ENCODE measurements around the gene IL2RA. TPM values are rescaled to one million over a fixed set of nuclear protein-coding genes. Genes with fewer than 3 reads are reported as not detected.
"Not testable (repeated sequence)": the region's sequence is repeated elsewhere in the genome, so short reads cannot be mapped to it uniquely, and the experiment has no call there.

Gene IL2RA
- total RNA-seq, 2 donors from 2014 or later: 1.7 to 2.4 TPM

DNA sequence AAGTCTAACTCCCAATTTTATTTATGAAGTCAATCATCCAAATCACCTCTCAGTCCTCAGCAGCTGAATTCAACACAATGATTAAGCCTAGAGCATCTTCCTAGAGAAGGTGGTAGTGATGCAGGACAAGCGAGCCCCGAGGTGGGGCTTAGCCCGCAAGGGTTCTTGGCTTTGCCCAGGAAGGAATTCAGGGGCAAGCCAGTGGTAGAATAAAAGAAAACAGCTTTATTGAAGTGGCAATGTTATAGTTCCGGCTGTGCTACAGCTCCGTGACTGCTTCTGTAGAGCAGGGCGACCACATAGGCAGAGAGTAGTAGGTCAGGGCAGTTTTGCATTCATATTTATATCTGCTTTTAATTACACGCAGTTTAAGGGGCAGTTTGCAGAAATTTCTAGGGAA, 18.1 kb downstream of the IL2RA start:
- Histone ChIP-seq H3K4me1 (no peaks in the 10 kb centered on the region), H3K9me3 (no peaks in the 10 kb centered on the region), H3K4me3 (no peak overlapping the region), H3K9ac (ENCODE audit: low read depth in 2 of 2, low read length in 2 of 2) (no peak overlapping the region), H3K27ac (no peak overlapping the region), H3K27me3 (no peaks in the 10 kb centered on the region), H3K36me3 (no peaks in the 10 kb centered on the region)
- no peak for DNase-seq
- intact Hi-C loops (cut with DNase I): no loop called here
- TF ChIP-seq, protein P1, sequence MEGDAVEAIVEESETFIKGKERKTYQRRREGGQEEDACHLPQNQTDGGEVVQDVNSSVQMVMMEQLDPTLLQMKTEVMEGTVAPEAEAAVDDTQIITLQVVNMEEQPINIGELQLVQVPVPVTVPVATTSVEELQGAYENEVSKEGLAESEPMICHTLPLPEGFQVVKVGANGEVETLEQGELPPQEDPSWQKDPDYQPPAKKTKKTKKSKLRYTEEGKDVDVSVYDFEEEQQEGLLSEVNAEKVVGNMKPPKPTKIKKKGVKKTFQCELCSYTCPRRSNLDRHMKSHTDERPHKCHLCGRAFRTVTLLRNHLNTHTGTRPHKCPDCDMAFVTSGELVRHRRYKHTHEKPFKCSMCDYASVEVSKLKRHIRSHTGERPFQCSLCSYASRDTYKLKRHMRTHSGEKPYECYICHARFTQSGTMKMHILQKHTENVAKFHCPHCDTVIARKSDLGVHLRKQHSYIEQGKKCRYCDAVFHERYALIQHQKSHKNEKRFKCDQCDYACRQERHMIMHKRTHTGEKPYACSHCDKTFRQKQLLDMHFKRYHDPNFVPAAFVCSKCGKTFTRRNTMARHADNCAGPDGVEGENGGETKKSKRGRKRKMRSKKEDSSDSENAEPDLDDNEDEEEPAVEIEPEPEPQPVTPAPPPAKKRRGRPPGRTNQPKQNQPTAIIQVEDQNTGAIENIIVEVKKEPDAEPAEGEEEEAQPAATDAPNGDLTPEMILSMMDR (IDR thresholded peaks at IDR 0.05): no peak

DNA sequence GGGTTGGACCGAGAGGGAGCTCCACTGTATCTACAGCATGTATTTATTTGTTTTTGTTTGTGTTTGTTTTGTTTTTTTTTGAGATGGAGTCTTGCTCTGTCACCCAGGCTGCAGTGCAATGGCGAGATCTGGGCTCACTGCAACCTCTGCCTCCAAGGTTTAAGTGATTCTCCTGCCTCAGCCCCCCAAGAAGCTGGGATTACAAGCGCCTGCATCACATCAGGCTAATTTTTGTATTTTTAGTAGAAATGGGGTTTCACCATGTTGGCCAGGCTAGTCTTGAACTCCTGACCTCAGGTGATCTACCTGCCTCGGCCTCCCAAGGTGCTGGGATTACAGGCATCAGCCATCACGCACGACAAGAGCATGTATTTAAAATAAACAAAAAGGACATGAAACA, 18.8 kb downstream of the IL2RA start:
- H3K27ac ChIP-seq; DNase-seq; H3K9me3 ChIP-seq; H3K4me1 ChIP-seq; H3K27me3 ChIP-seq; H3K36me3 ChIP-seq; H3K9ac ChIP-seq (ENCODE audit: low read depth in 2 of 2, low read length in 2 of 2); H3K4me3 ChIP-seq; intact Hi-C loops (cut with DNase I): not testable (repeated sequence)

DNA sequence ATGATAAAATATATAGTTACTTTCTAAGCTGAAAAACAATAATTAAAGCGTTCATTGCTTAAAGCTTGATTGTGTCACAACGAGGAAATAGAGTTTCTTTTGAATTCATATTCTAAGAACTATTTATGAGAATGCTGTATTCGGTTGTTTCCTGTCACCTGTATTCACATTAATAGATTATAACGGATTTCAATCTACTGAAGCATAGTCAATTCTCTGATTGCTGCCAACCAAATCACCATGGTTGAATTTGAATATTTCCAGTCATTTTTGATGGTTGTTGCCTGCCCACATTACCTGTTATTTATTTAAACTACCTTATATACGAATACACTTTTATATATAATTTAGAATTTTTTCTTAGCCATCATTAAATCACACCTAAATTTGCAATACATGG, 22.0 kb downstream of the IL2RA start:
- no peak overlapping the region for H3K9ac ChIP-seq (ENCODE audit: low read depth in 2 of 2, low read length in 2 of 2)

DNA sequence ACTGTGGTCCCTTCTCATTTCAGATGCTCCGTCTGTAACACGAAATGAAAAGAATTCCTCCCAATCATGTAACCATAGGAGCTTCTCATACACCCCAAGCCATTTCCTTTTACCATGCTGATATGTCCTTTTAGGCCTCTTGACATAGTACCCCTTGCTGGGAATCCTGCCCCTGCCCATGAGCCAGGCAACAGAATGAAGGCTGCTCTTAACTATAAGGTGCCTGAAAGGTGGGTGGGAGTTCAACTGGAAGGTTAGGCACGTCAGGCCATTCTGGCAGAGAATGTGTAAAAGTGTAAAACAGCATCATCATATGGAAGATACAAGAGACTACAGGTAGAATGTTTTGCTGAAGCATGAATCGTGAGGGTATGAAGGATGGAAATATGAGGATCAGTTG, 22.5 kb downstream of the IL2RA start:
- no peaks in the 10 kb centered on the region for H3K9me3 ChIP-seq
- no peaks in the 10 kb centered on the region for H3K4me1 ChIP-seq
- H3K27me3 ChIP-seq: no peaks in the 10 kb centered on the region
- peak; percentile 9 for DNase-seq
- no peak overlapping the region for H3K27ac ChIP-seq
- H3K4me3 ChIP-seq: no peak overlapping the region
- intact Hi-C loops (cut with DNase I): no loop called here
- H3K36me3 ChIP-seq: no peaks in the 10 kb centered on the region
- TF ChIP-seq, protein P1 (IDR thresholded peaks at IDR 0.05): no peak
- H3K9ac ChIP-seq (ENCODE audit: low read depth in 2 of 2, low read length in 2 of 2): no peak overlapping the region

More for the DNA sequence above, 22.0 kb downstream of the IL2RA start:
- Histone ChIP-seq H3K27ac (no peak overlapping the region), H3K4me3 (no peak overlapping the region), H3K36me3 (no peaks in the 10 kb centered on the region), H3K9me3 (no peaks in the 10 kb centered on the region), H3K27me3 (no peaks in the 10 kb centered on the region), H3K4me1 (no peaks in the 10 kb centered on the region)
- intact Hi-C loops (cut with DNase I): no loop called here
- TF ChIP-seq, protein P1 (IDR thresholded peaks at IDR 0.05): no peak
- DNase-seq: no peak

DNA sequence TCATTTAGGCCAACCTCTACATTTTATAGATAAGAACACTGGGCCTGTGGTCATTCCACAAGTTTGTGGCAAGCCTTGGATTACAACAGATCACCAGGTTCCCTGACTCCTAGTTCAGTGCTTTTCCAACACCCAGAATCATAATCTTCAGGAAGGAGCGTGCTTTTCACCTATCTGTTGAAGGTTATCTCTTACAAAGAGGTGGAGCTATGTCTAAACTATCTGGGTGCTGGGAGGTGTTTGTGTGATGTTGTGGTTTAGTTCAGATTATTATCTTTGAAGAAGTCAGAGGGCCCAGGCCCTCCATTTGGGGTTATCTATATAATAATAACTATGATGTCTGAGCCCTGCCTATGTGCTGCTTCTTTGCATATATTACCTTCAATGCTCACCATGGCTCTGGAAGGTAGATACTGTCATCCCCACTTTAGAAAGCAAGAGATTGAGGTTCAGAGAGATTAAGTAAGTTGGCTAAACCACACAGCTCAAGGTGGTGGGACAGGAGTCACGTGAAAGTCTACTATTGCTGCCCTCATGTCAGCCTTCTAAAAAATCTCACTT, 24.0 kb downstream of the IL2RA start:
- Histone ChIP-seq H3K4me1 (no peaks in the 10 kb centered on the region), H3K27ac (no peak overlapping the region), H3K36me3 (no peaks in the 10 kb centered on the region), H3K9ac (ENCODE audit: low read depth in 2 of 2, low read length in 2 of 2) (no peak overlapping the region), H3K9me3 (no peaks in the 10 kb centered on the region), H3K27me3 (no peaks in the 10 kb centered on the region), H3K4me3 (no peak overlapping the region)
- peak; percentile 14 for DNase-seq
- intact Hi-C loops (cut with DNase I): no loop called here
- TF ChIP-seq, protein P1 (IDR thresholded peaks at IDR 0.05): no peak

DNA sequence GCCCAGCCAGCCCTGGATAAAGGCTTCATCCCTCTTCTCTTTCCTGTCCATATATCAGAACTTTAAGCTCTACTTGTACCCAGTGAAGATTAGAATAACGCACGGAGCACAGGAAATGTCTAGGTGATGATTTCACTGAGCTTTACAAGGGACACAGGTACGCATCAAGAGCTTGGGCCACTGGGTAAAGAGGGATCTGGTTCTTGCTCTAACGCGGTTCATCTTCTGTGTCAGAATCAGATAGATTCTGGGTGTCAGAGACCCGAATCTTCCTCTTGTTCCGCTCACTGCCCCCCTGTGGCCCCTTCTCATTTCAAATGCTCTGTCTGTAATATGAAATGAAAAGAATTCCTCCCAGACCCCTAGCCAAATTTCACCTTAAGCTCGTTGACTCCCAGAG, 24.7 kb downstream of the IL2RA start:
- no peak overlapping the region for H3K9ac ChIP-seq (ENCODE audit: low read depth in 2 of 2, low read length in 2 of 2)
- intact Hi-C loops (cut with DNase I): no loop called here
- H3K4me1 ChIP-seq: no peaks in the 10 kb centered on the region
- no peaks in the 10 kb centered on the region for H3K27me3 ChIP-seq
- TF ChIP-seq, protein P1 (IDR thresholded peaks at IDR 0.05): no peak
- no peaks in the 10 kb centered on the region for H3K9me3 ChIP-seq
- H3K27ac ChIP-seq: no peak overlapping the region
- H3K36me3 ChIP-seq: no peaks in the 10 kb centered on the region
- peak; percentile 8 for DNase-seq
- no peak overlapping the region for H3K4me3 ChIP-seq
